Endometrial microvascular endothelial cells (primary cell): Measurements from ENCODE around the gene INHBB. TPM values are rescaled to one million over a fixed set of nuclear protein-coding genes. Genes with fewer than 3 reads are reported as not detected.

Experiments
- in situ Hi-C: cut with HindIII; loops from 2 replicates; pipeline ENCODE4 v1.10.0; 2017; ENCODE audit warnings: low sequenced_read_pairs, low pct_unique_long_range_greater_than_20kb; ENCODE audit errors: inconsistent ontology term
- total RNA-seq: library from RNA; depleted of rRNA; stranded (reverse); fragments of >200 nt; gene quantifications from one replicate; pipeline ENCODE4 v1.2.3, GENCODE V29; 2015; ENCODE audit errors: inconsistent ontology term

INHBB gene
- total RNA-seq, 1 donor from 2014 or later: not detected

DNA sequence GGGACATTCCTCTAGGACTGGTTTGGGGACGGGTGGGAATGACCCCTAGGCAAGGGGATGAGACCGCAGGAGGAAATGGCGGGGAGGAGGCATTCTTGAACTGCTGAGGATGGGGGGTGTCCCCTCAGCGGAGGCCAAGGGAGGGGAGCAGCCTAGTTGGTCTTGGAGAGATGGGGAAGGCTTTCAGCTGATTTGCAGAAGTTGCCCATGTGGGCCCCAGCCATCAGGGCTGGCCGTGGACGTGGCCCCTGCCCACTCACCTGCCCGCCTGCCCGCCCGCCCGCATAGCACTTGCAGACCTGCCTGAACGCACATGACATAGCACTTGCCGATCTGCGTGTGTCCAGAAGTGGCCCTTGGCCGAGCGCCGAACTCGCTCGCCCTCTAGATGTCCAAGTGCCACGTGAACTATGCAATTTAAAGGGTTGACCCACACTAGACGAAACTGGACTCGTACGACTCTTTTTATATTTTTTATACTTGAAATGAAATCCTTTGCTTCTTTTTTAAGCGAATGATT is 4.9 kb downstream of the INHBB start:
- in situ Hi-C loops: no loop called here

DNA sequence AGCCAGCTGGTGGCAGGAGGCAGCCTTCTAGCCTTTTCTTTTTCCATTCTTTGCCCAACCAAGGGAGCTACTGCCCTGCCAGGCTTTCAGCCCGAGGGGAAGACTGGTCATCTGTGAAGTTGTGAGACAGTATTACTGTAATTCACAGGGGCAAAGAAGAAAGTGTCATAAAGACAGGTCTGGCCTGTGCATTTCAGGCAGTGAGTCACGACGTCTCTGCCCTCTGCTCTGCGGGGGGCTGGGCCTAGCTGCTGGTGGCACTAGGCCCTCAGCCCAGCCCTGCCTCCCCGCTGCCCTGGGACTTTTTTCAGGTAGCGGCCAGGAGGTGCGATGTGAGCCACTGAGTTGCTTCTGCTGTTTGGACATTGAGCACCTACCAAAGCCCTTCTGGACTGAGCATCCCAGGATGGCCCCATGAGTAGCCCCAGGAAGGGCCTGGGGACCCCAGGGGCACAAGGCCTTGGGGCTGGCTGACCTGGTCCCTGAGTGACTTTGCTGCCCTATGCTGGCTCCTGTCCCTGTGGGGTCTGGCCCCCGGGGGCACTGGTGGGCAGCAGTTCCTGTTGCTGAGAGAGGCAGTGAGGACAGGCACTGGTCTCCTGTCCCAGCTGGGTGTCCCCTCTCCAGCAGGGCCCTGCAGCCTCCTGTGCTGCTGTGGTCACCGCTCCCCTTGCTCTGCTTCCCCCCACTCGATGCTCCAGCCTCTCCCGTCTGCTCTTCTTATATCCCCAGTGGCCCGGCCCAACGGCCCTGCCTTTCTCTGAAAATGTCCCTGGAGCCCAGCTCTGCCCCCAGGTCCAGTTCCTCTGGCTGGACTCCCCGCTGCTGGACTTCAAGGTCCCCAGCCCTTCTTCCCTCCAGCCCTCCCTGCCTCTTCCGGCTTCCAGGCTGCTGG is 7.0 kb downstream of the INHBB start:
- in situ Hi-C loops: no loop called here

DNA sequence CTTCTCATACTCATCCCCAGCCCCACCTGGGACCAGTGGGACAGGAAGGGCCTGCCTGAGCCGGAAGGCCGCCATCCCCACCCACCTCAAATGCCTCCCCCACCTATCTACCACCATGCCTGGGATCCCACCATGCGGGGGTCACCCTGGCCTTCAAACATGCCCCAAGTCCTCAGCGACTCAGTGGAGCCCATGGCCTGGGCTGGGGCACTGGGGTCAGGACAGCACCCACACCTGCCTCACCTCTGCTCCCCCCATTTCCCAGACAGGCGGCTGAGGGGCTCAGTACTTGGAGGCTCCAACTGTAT is 7.6 kb downstream of the INHBB start:
- in situ Hi-C loops: no loop called here

DNA sequence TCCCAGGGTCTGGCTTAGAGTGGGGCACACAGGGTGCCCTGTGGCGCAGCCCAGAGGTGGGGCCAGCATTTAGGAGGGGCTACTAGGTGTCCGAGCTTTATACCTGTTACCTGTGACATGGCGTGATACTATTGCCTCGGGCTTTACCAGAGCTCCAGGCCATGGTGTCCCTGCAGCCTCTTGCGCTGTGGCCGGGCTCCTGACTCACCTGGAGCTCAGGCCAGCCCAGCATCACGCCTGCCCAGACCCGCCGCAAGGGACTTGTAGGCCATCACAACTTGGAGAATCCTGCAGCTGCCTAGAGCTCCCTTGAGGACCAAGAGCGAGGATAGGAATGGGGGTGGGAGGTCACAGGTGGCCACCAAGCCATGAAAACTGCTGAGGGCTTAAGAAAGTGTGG is 8.0 kb downstream of the INHBB start:
- in situ Hi-C loops: no loop called here

DNA sequence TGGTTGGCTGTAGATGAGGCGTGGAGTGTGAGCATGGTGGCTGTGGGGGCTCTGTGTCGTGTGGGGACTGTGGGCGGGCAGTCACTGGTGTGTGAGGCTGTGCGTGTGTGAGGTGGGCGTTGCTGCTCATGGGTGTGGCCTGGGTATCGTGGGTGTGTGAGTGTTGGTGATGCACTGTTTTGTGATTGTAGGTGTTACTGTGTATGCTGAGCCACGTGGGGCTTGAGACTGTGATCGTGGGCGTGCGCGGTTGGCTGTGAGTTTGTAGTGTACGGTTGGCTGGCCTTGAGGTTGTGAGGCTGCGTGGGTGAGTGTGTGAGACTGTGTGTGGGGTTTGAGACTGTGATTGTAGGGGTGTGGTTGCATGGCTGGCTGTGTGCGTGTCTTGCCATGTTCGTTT is 8.5 kb downstream of the INHBB start:
- in situ Hi-C loops: no loop called here

DNA sequence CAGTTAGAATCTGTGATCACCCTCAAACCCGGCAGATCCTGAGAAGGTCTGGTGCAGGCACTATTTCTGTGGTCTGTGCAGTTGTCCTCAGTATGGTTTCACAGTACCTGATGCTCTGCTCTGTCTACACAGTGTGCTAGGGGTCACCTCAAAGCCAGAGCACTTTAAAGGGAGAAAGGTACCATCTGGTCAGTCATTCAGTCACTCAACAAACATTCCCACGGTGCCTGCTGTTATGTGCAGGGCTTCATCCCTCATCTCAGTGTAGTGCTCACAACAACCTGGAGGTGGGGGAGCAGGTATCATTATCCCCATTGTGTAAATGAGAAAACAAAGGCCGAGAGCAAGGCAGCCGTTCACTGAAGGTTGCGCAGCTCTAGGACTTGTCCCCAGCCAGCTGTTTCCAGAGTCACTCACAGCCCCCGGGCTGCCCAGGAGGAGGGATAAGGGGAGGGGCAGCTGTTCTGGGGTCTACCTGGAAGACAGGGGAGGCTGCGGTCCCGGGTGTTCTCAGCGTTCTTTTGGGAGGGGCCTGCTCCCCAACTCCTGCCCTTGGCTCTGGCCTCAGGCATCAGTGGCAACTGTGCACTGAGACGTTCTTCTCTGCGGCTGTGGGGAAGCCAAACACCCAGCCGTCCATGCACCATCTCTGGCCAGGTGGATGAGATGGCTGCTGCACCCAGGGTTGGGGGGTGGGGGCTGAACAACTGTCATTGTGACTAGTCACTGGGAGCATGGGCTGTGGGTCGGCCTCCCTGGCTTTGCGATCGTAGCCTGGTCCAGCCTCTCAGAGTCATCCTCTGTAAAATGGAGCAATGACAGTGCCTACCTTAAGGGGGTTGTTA is 9.2 kb downstream of the INHBB start:
- in situ Hi-C loops: no loop called here

DNA sequence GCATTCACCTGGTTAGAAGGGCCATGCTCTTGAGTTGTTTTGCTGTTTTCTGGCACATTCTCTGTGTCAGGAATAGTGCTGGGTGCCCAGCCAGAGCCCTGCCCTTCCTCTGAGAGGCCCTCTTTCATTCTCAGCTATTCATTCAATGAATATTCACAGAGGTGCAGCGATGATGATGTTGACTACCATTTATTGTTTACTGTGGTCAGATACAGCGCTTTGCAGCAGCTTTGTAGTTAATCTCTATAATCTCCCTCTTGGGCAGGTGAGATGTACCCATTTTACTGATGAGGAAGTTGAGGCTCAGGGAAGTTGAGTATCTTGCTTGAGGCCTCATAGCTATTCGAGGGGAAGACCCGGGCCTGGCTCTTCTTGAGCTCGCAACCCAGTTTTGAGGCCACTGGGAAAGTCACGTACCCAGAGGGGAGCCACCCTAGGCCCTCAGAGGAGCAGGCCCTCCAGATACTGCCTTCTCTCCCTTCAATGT is 9.9 kb downstream of the INHBB start:
- in situ Hi-C loops: no loop called here

DNA sequence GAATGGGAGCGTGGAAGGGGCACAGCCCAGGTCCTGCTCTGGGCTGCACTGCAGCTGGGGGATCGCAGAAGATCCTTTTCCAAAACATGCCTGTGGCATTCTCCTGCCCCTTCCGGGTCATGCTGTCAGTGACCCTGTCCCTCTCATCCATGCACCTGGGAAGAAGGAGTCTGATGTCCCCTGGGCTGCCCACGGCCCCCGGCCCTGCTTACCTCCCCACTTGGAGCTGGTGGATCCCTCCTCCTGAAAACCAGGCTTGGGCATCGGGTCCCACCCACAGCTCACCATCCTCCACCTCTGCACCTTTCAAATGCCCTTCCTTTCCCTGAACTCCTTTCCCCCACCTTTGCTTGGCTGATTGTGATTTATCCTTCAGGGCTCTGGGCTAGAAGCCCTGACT is 11.8 kb downstream of the INHBB start:
- in situ Hi-C loops: no loop called here

DNA sequence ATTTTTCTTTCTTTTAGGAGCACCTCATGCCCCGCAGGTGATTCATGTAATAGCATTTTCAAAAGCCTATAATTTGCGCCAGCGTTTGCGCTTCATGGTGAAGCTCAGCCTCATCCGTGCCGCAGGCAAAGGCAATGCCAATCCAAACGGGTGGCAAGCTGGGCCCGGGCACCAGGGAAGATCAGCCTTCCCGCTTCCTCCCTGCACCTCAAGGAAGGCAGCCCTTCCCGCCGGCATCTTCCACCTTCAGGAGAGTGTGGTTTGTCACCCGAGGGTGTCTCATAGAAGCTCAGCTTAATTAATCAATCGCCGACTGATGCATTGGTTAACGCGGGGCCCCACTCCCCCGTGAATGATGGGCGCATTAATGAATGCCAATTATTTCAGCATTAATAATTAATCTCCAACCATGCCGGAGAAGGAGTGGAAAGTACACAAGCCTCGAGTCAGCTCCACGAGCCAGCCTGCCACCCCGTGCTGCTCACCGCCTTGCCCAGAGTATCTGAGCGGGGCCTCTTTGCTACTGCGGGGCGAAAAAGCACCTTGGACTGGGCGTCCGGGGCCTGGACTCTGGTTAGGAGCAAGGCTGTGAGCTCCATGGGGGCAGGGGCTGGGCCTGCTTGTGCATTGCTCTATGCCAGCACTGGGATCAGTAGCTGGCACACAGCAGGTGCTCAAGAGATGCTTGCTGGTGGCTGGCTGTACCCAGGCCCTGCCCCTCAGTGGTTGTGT is 13.0 kb downstream of the INHBB start:
- in situ Hi-C loops: no loop called here

DNA sequence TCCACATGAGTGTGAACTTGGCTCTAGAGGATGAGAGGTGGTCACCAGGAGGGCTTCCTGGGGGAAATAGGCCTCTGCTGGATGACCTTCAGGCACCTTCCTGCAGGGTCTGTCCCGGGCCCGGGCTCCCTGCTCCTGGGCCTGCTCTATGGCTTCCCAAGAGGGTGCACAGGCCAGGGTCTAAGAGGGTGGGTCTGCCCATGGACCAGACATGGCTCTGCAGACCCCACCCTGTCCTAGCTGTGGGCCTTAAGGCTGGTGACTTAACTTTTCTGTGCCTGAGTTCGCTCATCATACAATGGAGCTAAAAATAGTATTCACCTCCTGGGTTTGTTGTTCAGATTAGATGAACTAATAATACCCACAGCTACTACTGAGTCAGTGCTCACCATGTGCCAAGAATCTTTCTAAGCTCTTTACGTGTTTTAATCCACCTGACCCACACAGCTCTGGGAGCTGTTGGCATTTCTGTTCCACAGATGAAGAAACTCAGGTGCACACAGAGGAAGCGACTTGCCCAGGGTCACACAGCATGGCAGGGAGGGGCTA is 14.4 kb downstream of the INHBB start:
- in situ Hi-C loops: no loop called here

DNA sequence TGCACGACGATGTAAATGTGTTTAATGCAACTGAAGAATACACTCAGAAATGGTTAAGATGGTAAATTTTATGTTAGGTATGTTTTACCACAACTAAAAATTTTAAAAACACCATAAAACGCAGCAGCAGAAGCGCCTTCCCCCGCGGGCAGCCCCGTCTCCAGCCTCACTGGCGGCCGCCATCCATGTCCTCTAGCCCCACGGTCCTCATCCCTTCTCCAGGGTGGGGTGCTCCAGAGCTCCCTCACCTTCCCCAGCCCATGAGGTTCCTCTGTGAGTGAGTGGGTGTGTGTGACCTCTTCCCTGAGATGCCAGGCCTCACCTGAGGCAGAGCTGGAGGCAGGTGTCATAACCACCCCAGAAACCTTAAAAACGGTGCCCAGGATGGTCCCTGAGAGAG is 17.0 kb downstream of the INHBB start:
- in situ Hi-C loops: no loop called here

DNA sequence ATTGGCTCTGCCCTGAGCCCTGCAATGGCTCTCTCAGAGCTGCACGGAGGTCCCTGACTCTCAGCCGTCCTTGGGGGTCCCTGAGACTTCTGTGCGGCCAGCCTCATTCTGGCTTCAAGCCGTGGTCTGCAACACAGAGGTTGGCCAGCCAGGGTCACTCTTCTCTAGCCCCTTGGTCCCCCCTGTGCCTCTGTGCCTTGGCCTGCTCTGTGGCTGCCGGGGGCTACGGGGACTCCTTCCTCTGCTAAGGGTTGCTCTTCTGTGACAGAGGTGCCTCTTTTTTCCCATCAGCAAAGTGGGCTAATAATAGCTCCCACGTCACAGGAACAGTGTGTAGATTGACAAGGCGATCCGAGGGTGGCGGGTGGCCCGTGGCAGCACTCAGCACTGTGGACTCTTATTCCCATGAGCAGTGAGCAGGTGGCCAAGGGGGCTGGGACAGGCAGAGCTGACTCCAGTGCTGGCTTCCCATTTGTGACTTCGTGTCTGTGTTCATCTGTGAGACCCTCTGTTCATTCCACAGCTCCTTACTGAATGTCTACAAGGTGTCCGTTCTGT is 19.4 kb downstream of the INHBB start:
- in situ Hi-C loops: no loop called here

DNA sequence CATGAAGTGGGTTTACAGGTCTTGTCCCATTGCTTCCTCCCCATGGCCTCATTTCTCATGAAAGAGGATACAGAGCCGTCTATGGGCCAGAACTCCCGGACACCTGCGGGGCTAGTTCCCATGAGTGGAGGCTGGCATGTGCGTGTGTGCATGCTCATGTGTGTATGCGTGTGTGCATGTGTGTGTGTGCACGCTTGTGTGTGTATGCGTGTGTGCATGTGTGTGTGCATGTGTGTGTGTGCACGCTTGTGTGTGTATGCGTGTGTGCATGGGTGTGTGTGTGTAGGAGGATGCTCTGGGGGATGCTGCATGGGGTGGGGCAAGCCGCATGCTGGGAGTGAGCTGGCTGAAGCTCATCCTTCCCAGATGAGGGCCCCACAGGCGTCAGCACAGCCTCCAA is 20.8 kb downstream of the INHBB start:
- in situ Hi-C loops: no loop called here

DNA sequence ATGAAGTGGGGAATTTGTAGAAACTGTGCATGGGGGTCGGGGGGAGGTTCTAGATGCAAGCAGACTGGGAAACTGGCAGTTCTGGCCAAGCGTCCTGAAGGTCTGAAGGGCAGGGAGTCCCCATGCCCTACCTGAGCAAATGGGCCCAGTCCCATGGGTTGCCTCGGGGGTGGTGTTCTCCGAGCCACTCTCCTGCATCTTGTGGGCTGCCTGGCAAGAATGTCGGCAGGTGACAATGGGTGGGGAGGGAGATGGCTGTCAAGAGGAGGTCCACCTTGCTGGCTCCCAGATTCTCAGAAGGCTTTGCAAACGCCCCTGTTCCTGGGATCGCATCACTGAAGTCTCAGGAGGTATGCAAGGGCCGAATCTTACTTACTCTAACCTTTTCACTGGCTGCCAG is 21.3 kb downstream of the INHBB start:
- in situ Hi-C loops: no loop called here

DNA sequence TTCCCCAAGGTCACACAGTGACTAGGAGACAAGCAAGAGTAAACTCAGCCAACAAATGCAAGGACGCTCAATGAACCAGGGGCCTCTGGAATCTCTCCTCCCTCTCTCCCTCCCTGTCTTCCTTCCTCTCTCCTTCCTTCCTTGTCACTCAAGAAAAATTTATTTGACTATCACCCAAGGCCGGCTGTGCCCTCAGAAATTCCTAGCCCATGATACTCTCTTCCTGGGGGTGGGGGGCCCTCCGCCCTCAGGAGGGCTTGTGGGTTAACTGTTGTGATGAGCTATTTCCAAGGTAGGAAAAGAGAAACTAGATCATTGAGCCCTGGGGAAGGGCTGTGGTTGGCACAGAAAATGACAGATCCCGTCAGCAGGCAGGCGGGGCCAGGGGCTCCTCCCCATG is 21.7 kb downstream of the INHBB start:
- in situ Hi-C loops: no loop called here

DNA sequence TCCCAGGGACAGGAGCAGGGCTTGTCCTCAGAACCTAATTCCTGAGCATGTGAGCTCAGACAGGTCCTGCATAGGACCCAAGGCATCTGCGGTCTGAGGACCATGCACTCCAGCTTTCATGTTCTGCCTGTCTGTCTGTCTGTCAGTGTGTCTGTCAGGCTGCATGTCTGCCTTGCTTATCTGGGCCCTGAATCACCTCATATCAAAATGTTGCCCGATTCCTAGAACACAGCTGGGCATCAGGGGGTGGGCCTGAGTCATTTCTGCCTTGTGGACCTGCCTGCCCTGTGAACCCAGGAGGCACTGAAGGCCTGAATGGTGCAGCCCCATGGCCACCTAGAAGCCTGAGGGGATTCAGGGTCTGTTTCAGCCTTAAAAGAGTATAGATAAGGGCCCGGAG is 22.1 kb downstream of the INHBB start:
- in situ Hi-C loops: no loop called here

DNA sequence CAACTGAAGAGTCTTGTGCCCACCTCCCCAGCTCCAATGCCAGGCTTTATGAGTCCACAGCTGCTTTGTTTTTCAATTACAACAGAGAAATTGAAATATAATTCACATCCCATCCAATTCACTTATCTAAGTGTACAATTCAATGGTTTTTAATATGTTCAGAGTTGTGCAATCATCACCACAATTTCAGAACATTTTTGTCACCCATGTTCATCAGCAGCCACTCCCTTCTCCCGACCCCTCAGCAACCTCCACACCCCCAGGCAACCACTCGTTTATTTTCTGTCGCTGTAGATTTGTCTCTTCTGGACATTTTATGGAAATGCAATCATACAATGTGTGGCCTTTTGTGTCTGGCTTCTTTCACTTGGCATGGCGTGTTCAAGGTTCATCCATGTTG is 23.3 kb downstream of the INHBB start:
- in situ Hi-C loops: no loop called here

DNA sequence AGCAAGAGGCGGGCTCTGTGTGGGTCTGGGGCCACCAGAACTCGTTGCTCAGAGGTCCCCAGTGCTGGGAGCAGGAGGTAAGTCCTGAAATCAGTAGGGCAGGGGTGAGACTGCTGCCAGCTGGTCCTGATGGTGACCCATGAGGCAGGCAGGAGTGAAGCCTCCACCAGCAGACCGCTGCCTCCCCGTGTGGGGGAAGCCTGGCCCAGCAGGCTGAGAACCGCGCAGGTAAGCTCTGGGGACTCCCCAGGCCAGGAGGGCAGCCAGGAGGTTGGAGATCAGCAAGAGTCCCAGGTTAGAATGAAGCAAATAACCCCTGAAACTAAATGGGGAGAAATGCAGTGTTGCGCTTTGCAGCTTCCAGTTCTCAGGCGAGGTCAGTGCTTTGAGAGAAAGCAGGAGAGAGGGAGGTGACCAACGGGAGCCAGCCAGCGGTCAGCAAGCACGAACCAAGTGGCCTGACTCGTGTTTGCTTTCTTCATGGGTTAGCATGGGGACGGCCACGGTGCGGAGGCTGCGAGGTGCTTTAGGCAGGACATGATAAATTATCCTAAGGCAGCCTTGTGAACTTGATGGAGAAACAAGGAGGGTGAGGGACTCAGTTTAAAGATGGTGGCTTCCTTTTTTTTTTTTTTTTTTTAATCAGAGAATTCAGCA is 26.2 kb downstream of the INHBB start:
- in situ Hi-C loops: no loop called here
